ENCODE data around the gene HSD3B1. TPM values are rescaled to one million over a fixed set of nuclear protein-coding genes. Genes with fewer than 3 reads are reported as not detected.

The HSD3B1 gene
- polyA plus RNA-seq, 1 experiment, result not detected

- TF ChIP-seq CTCF (IDR thresholded peaks at IDR 0.05; ENCODE audit: low read depth, low read length), result no peak
Observed at GRCh38 chr1:119472080-119472818, 34.8 kb upstream of the HSD3B1 start.

GRCh38 chr1:119472819-119473175, 34.2 kb upstream of the HSD3B1 start:
- Histone ChIP-seq H3K27ac (ENCODE audit: low read depth, low read length) (no peak overlapping the region), H3K27me3 (ENCODE audit: control insufficient read depth, insufficient read depth, low read length) (no peaks in the 10 kb centered on the region), H3K4me3 (ENCODE audit: low read depth, low read length) (no peak overlapping the region), H3K9me3 (ENCODE audit: control insufficient read depth, insufficient read depth, low read length) (no peaks in the 10 kb centered on the region)
- TF ChIP-seq CTCF (IDR thresholded peaks at IDR 0.05; ENCODE audit: low read depth, low read length), result no peak
- POLR2A ChIA-PET, result no interaction called here
- CTCF ChIA-PET, result no interaction called here
- no peak for DNase-seq (ENCODE audit: low read depth, low spot score)

More at GRCh38 chr1:119472080-119472818, 34.8 kb upstream of the HSD3B1 start:
- Histone ChIP-seq H3K27me3 (ENCODE audit: control insufficient read depth, insufficient read depth, low read length) (no peaks in the 10 kb centered on the region), H3K9me3 (ENCODE audit: control insufficient read depth, insufficient read depth, low read length) (no peaks in the 10 kb centered on the region), H3K27ac (ENCODE audit: low read depth, low read length) (no peak overlapping the region), H3K4me3 (ENCODE audit: low read depth, low read length) (no peak overlapping the region)
- ChIA-PET CTCF (no interaction called here), POLR2A (no interaction called here)
- no peak for DNase-seq (ENCODE audit: low read depth, low spot score)

GRCh38 chr1:119475866-119476439, 31.1 kb upstream of the HSD3B1 start:
- Histone ChIP-seq H3K27ac (ENCODE audit: low read depth, low read length) (no peak overlapping the region), H3K27me3 (ENCODE audit: control insufficient read depth, insufficient read depth, low read length) (no peaks in the 10 kb centered on the region), H3K4me3 (ENCODE audit: low read depth, low read length) (no peak overlapping the region), H3K9me3 (ENCODE audit: control insufficient read depth, insufficient read depth, low read length) (no peaks in the 10 kb centered on the region)
- POLR2A ChIA-PET, result no interaction called here
- CTCF ChIA-PET, result interaction anchor here (0.8 to 1.2 kb wide), 5 partner anchors 10 to 200 kb away, joined by 3 to 5 read pairs (median 3); no protein-coding TSS in a partner anchor
- DNase-seq (ENCODE audit: low read depth, low spot score), result no peak
- peak; percentile 68 for TF ChIP-seq CTCF (IDR thresholded peaks at IDR 0.05; ENCODE audit: low read depth, low read length)

GRCh38 chr1:119477710-119478109, 29.3 kb upstream of the HSD3B1 start:
- CTCF ChIA-PET, result no interaction called here

More at GRCh38 chr1:119477710-119478109, 29.3 kb upstream of the HSD3B1 start:
- Histone ChIP-seq H3K27ac (ENCODE audit: low read depth, low read length) (no peak overlapping the region), H3K27me3 (ENCODE audit: control insufficient read depth, insufficient read depth, low read length) (no peaks in the 10 kb centered on the region), H3K4me3 (ENCODE audit: low read depth, low read length) (no peak overlapping the region), H3K9me3 (ENCODE audit: control insufficient read depth, insufficient read depth, low read length) (no peaks in the 10 kb centered on the region)
- no peak for DNase-seq (ENCODE audit: low read depth, low spot score)
- no peak for TF ChIP-seq CTCF (IDR thresholded peaks at IDR 0.05; ENCODE audit: low read depth, low read length)
- POLR2A ChIA-PET, result no interaction called here

Data from AG04450 (cell line).